GM21717 (cell line): Measurements from ENCODE around the gene ZFYVE9.
"Not testable (repeated sequence)": the region's sequence is repeated elsewhere in the genome, so short reads cannot be mapped to it uniquely, and the experiment has no call there.

Experiments
- ATAC-seq: cut with Tn5 transposase; IDR thresholded peaks from one replicate; pipeline ENCODE4 v1.9.1; 2021; ENCODE audit warnings: mild to moderate bottlenecking, moderate library complexity; ENCODE audit not compliant: unreplicated experiment

Gene ZFYVE9

GRCh38 chr1:52368383-52369172 is 226.7 kb downstream of the ZFYVE9 start:
- no peak for ATAC-seq

GRCh38 chr1:52369851-52370250 is 228.0 kb downstream of the ZFYVE9 start:
- not testable (repeated sequence) for ATAC-seq

GRCh38 chr1:52385376-52385775 is 243.5 kb downstream of the ZFYVE9 start:
- ATAC-seq = no peak

DNA sequence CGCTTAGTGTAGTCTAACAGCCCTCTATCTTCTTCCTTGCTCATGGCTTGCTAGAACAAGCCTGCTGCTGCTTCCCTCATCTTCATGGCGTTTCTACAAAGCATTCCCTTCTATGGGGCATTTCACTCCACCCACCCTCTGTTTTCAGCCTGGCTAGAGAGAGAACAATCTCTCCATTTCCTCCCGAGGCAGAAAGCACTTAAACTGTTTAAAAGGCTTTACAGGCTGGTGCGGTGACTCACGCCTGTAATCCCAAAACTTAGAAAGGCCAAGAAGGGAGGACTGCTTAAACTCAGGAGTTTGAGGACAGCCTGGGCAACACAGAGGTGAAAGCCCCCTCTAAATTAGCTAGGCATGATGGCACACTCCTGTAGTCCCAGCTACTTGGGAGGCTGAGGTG is 244.6 kb downstream of the ZFYVE9 start:
- no peak for ATAC-seq

GRCh38 chr1:52393174-52393573 is 251.3 kb downstream of the ZFYVE9 start:
- no peak for ATAC-seq
